Lower lobe of right lung (tissue), 2 donors: ENCODE measurements around the gene JAM2. TPM values are rescaled to one million over a fixed set of nuclear protein-coding genes. Genes with fewer than 3 reads are reported as not detected.

Source experiments
- ATAC-seq, 2 donors: fragments of 200-7000 bp; cut with Tn5 transposase; one replicate each; pipeline ENCODE4 v1.9.1; 2020 to 2022; ENCODE audit warnings: mild to moderate bottlenecking in 2 of 2, moderate library complexity in 2 of 2
- DNase-seq: peaks from one replicate; pipeline ENCODE4 v3.0.0-alpha.2; 2020
- H3K27ac ChIP-seq: fragments of 200-600 bp; one replicate; pipeline ENCODE4 v1.8.0; 2022
- H3K27me3 ChIP-seq: fragments of 200-600 bp; one replicate; pipeline ENCODE4 v1.8.0; 2022; ENCODE audit warnings: low read depth
- H3K36me3 ChIP-seq: fragments of 200-600 bp; one replicate; pipeline ENCODE4 v1.8.0; 2022; ENCODE audit warnings: mild to moderate bottlenecking
- H3K4me1 ChIP-seq: fragments of 200-600 bp; one replicate; pipeline ENCODE4 v1.8.0; 2022
- H3K4me3 ChIP-seq: fragments of 200-600 bp; one replicate; pipeline ENCODE4 v1.8.0; 2022; ENCODE audit warnings: mild to moderate bottlenecking
- H3K9me3 ChIP-seq: fragments of 200-600 bp; one replicate; pipeline ENCODE4 v1.8.0; 2022
- CTCF ChIP-seq: fragments of 200-600 bp; IDR thresholded peaks from one replicate; pipeline ENCODE4 v1.8.0; 2022; ENCODE audit warnings: antibody characterized with exemption, mild to moderate bottlenecking
- intact Hi-C: fragments of 100-400 bp; cut with DNase I; formaldehyde crosslinking; loops from one replicate; pipeline ENCODE4 v1.11.0; 2022
- total RNA-seq: library from RNA; stranded (reverse); fragmentation: NEBNext Ultra II Directional; extraction: Animal tissue kit (Norgen Biotek cat#: 25700); gene quantifications from one replicate; pipeline ENCODE4 v1.2.1, GENCODE V29; 2021
- donor health status: DM: no; HTN: yes; CAD: no; lungs with severe emphysema.

The JAM2 gene
- total RNA-seq, 1 donor from 2014 or later = 36.2 TPM

GRCh38 chr21:25660233-25660632 lies 21.2 kb downstream of the JAM2 start:
- Histone ChIP-seq H3K27me3 (no peaks in the 10 kb centered on the region), H3K27ac (no peak overlapping the region), H3K9me3 (no peaks in the 10 kb centered on the region), H3K4me3 (no peak overlapping the region), H3K36me3 (no peaks in the 10 kb centered on the region), H3K4me1 (no peaks in the 10 kb centered on the region)
- DNase-seq (no peak), ATAC-seq (no peak)
- TF ChIP-seq CTCF = no peak
- intact Hi-C loops = no loop called here

- Histone ChIP-seq H3K4me1 (no peaks in the 10 kb centered on the region), H3K4me3 (no peak overlapping the region), H3K9me3 (no peaks in the 10 kb centered on the region), H3K27me3 (no peaks in the 10 kb centered on the region), H3K27ac (no peak overlapping the region), H3K36me3 (no peaks in the 10 kb centered on the region)
- no peak for TF ChIP-seq CTCF
- DNase-seq (no peak), ATAC-seq (no peak)
- intact Hi-C loops = no loop called here
Observed at GRCh38 chr21:25664491-25664931, 25.5 kb downstream of the JAM2 start.

- peaks cover 5% of the 10 kb centered on the region for H3K4me1 ChIP-seq
- H3K4me3 ChIP-seq = no peak overlapping the region
- H3K27ac ChIP-seq = no peak overlapping the region
- ATAC-seq (no peak), DNase-seq (no peak)
- TF ChIP-seq CTCF = no peak
- H3K36me3 ChIP-seq = no peaks in the 10 kb centered on the region
- no peaks in the 10 kb centered on the region for H3K9me3 ChIP-seq
- H3K27me3 ChIP-seq = no peaks in the 10 kb centered on the region
- intact Hi-C loops = no loop called here
Observed at GRCh38 chr21:25670726-25671125, 31.7 kb downstream of the JAM2 start.

- Histone ChIP-seq H3K36me3 (no peaks in the 10 kb centered on the region), H3K4me1 (no peaks in the 10 kb centered on the region), H3K27me3 (no peaks in the 10 kb centered on the region), H3K4me3 (no peak overlapping the region), H3K9me3 (no peaks in the 10 kb centered on the region), H3K27ac (no peak overlapping the region)
- intact Hi-C loops = no loop called here
- DNase-seq = no peak
- no peak for ATAC-seq
- no peak for TF ChIP-seq CTCF
Observed at GRCh38 chr21:25676451-25676850, 37.4 kb downstream of the JAM2 start.

- ATAC-seq (no peak), DNase-seq (no peak)
- no peaks in the 10 kb centered on the region for H3K36me3 ChIP-seq
- no peaks in the 10 kb centered on the region for H3K9me3 ChIP-seq
- TF ChIP-seq CTCF = no peak
- intact Hi-C loops = no loop called here
- no peak overlapping the region for H3K4me3 ChIP-seq
- H3K4me1 ChIP-seq = no peaks in the 10 kb centered on the region
- H3K27me3 ChIP-seq = no peaks in the 10 kb centered on the region
- no peak overlapping the region for H3K27ac ChIP-seq
Observed at GRCh38 chr21:25682382-25682781, 43.3 kb downstream of the JAM2 start.

GRCh38 chr21:25687787-25688186 lies 48.7 kb downstream of the JAM2 start:
- H3K4me1 ChIP-seq = no peaks in the 10 kb centered on the region
- DNase-seq = no peak
- intact Hi-C loops = no loop called here
- H3K27ac ChIP-seq = peak overlapping the region; percentile 32
- H3K4me3 ChIP-seq = no peak overlapping the region
- H3K9me3 ChIP-seq = no peaks in the 10 kb centered on the region
- no peak for TF ChIP-seq CTCF
- H3K27me3 ChIP-seq = no peaks in the 10 kb centered on the region
- no peak for ATAC-seq
- no peaks in the 10 kb centered on the region for H3K36me3 ChIP-seq
